ENCODE results near the gene SLU7. TPM values are rescaled to one million over a fixed set of nuclear protein-coding genes. Genes with fewer than 3 reads are reported as not detected.

SLU7 gene
- total RNA-seq, 2 donors from 2014 or later = 38.9 to 46.2 TPM

GRCh38 chr5:160376416-160376815 is 42.5 kb downstream of the SLU7 start:
- no peak for ATAC-seq
- DNase-seq = no peak
- intact Hi-C loops (cut with DNase I) = no loop called here

- ATAC-seq = no peak
- DNase-seq = no peak
- intact Hi-C loops (cut with DNase I) = no loop called here
Measured at GRCh38 chr5:160375701-160376100, 43.2 kb downstream of the SLU7 start.

- intact Hi-C loops (cut with DNase I) = no loop called here
- DNase-seq (no peak), ATAC-seq (no peak)
Measured at GRCh38 chr5:160375166-160375565, 43.7 kb downstream of the SLU7 start.

- intact Hi-C loops (cut with DNase I) = no loop called here
- DNase-seq (no peak), ATAC-seq (no peak)
Measured at GRCh38 chr5:160371294-160371693, 47.6 kb downstream of the SLU7 start.

- no peak for DNase-seq
- ATAC-seq = no peak
- intact Hi-C loops (cut with DNase I) = no loop called here
Measured at GRCh38 chr5:160370713-160371034, 48.2 kb downstream of the SLU7 start.

GRCh38 chr5:160369990-160370712 is 48.7 kb downstream of the SLU7 start, which contains the start of gene C1QTNF2:
Gene C1QTNF2 (minus strand): TSS chr5:160370626. CDS start chr5:160355011, 15,615 bp downstream.
- intact Hi-C loops (cut with DNase I) = no loop called here
- peak; percentile 89 to 91 for ATAC-seq
- peak; percentile 77 for DNase-seq

GRCh38 chr5:160367885-160368284 is 51.0 kb downstream of the SLU7 start:
- no peak for DNase-seq
- no peak for ATAC-seq

GRCh38 chr5:160367261-160367660 is 51.6 kb downstream of the SLU7 start:
- intact Hi-C loops (cut with DNase I) = no loop called here
- no peak for ATAC-seq

More at GRCh38 chr5:160367885-160368284, 51.0 kb downstream of the SLU7 start:
- intact Hi-C loops (cut with DNase I) = no loop called here

GRCh38 chr5:160366230-160366629 is 52.7 kb downstream of the SLU7 start:
- no peak for ATAC-seq
- no peak for DNase-seq
- intact Hi-C loops (cut with DNase I) = no loop called here

More at GRCh38 chr5:160367261-160367660, 51.6 kb downstream of the SLU7 start:
- no peak for DNase-seq

- no peak for DNase-seq
- intact Hi-C loops (cut with DNase I) = no loop called here
- ATAC-seq = peak; percentile 12 to 15
Measured at GRCh38 chr5:160363660-160364395, 55.1 kb downstream of the SLU7 start.

GRCh38 chr5:160363211-160363610 is 55.7 kb downstream of the SLU7 start:
- intact Hi-C loops (cut with DNase I) = no loop called here
- ATAC-seq = peak; percentile 5 to 32
- no peak for DNase-seq

- ATAC-seq = no peak
- intact Hi-C loops (cut with DNase I) = no loop called here
- no peak for DNase-seq
Measured at GRCh38 chr5:160361624-160362228, 57.2 kb downstream of the SLU7 start.

- intact Hi-C loops (cut with DNase I) = no loop called here
Measured at GRCh38 chr5:160360310-160360709, 58.6 kb downstream of the SLU7 start.

GRCh38 chr5:160359816-160360215 is 59.1 kb downstream of the SLU7 start:
- no peak for ATAC-seq
- no peak for DNase-seq
- intact Hi-C loops (cut with DNase I) = no loop called here

More at GRCh38 chr5:160360310-160360709, 58.6 kb downstream of the SLU7 start:
- DNase-seq (no peak), ATAC-seq (no peak)

GRCh38 chr5:160359242-160359641 is 59.6 kb downstream of the SLU7 start:
- intact Hi-C loops (cut with DNase I) = no loop called here
- DNase-seq (no peak), ATAC-seq (no peak)

- ATAC-seq (peak; percentile 66 to 87), DNase-seq (peak; percentile 48)
- intact Hi-C loops (cut with DNase I) = no loop called here
Measured at GRCh38 chr5:160357861-160358411, 60.9 kb downstream of the SLU7 start.

- no peak for DNase-seq
- ATAC-seq = no peak
- intact Hi-C loops (cut with DNase I) = no loop called here
Measured at GRCh38 chr5:160357394-160357793, 61.5 kb downstream of the SLU7 start.

- no peak for DNase-seq
- no peak for ATAC-seq
- intact Hi-C loops (cut with DNase I) = no loop called here
Measured at GRCh38 chr5:160356550-160357347, 62.1 kb downstream of the SLU7 start.

- no peak for ATAC-seq
- intact Hi-C loops (cut with DNase I) = no loop called here
- DNase-seq = no peak
Measured at GRCh38 chr5:160354666-160355065, 64.2 kb downstream of the SLU7 start.
